OCI-M1 (cell line): Measurements from ENCODE around the gene TCF20.

Experiments
- DNase-seq: peaks from one replicate; lab custom pipeline; 2025; lab: John Stamatoyannopoulos, UW

TCF20 gene

GRCh38 chr22:42270510-42271190 lies at the start of gene TCF20:
Gene TCF20 (minus strand): TSS chr22:42270653. CDS start chr22:42215305, 55,348 bp downstream.
- peak; percentile 74 for DNase-seq

- no peak for DNase-seq
Measured at GRCh38 chr22:42319386-42319785, 48.9 kb upstream of the TCF20 start.

- DNase-seq = no peak
Measured at GRCh38 chr22:42318967-42319366, 48.5 kb upstream of the TCF20 start.

- no peak for DNase-seq
Measured at GRCh38 chr22:42317691-42318547, 47.5 kb upstream of the TCF20 start.

- peak; percentile 44 for DNase-seq
Measured at GRCh38 chr22:42317008-42317407, 46.6 kb upstream of the TCF20 start.

- no peak for DNase-seq
Measured at GRCh38 chr22:42315392-42315756, 44.9 kb upstream of the TCF20 start.

GRCh38 chr22:42314709-42315391 lies 44.4 kb upstream of the TCF20 start:
- no peak for DNase-seq

- peak; percentile 73 for DNase-seq
Measured at GRCh38 chr22:42313804-42314581, 43.5 kb upstream of the TCF20 start.

GRCh38 chr22:42313204-42313603 lies 42.8 kb upstream of the TCF20 start:
- no peak for DNase-seq

- DNase-seq = no peak
Measured at GRCh38 chr22:42310291-42311015, 40.0 kb upstream of the TCF20 start.

- no peak for DNase-seq
Measured at GRCh38 chr22:42309865-42310264, 39.4 kb upstream of the TCF20 start.

GRCh38 chr22:42308892-42309468 lies 38.5 kb upstream of the TCF20 start:
- no peak for DNase-seq

- no peak for DNase-seq
Measured at GRCh38 chr22:42307806-42308563, 37.5 kb upstream of the TCF20 start.

GRCh38 chr22:42306010-42306409 lies 35.6 kb upstream of the TCF20 start:
- no peak for DNase-seq

GRCh38 chr22:42304324-42304790 lies 33.9 kb upstream of the TCF20 start:
- no peak for DNase-seq

- DNase-seq = no peak
Measured at GRCh38 chr22:42303396-42304323, 33.2 kb upstream of the TCF20 start.

- no peak for DNase-seq
Measured at GRCh38 chr22:42301742-42302102, 31.3 kb upstream of the TCF20 start.

GRCh38 chr22:42301077-42301741 lies 30.8 kb upstream of the TCF20 start:
- no peak for DNase-seq
